GM21528 (cell line): ENCODE measurements around the gene PLXNA4.

Experiments used
- ATAC-seq: cut with Tn5 transposase; IDR thresholded peaks from one replicate; pipeline ENCODE4 v1.9.1; 2021; ENCODE audit warnings: mild to moderate bottlenecking, moderate library complexity; ENCODE audit not compliant: unreplicated experiment, low FRiP score

PLXNA4 gene

DNA sequence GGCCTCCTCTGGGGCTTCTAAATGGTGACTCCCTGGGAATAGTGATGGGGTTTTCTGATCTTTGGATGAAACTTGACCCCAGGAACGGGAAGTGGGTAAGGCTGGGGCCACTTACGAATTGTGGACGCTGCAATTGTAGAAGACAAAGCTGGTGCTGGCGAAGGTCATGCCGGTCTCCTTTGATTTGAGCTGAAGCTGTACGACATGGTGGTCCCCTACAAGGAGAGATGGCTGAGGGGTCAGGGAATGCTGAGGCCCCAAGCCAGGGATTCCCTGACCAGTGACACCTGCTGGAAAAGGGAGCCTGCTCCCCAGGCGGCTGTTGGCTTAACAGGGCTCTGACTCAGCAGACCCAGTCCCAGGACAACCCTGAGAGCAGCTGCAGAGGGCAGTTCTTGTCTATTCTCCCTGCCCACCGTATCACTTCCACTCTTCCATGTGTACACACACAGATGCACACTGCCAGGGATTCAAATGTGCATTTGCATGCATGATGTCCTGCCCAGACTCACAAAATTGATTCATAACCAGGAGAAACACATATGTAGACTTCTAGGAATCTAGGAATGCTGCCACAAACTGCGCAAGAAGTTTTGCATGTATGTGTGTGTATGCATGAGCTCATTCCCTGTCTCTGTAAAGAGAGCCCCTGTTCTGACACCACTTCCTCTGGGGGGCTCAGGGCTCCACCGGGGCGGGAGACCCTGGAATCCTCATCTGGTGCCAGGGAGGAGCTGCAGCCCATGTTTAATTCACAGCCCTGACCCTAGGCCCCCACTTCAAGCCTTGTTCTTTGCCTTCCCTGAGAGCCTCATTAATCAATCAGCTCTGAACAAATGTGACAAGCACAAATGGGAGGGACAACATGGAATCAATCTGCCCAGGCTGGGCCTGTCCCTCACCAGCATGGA, 350.0 kb downstream of the PLXNA4 start:
- ATAC-seq = no peak

DNA sequence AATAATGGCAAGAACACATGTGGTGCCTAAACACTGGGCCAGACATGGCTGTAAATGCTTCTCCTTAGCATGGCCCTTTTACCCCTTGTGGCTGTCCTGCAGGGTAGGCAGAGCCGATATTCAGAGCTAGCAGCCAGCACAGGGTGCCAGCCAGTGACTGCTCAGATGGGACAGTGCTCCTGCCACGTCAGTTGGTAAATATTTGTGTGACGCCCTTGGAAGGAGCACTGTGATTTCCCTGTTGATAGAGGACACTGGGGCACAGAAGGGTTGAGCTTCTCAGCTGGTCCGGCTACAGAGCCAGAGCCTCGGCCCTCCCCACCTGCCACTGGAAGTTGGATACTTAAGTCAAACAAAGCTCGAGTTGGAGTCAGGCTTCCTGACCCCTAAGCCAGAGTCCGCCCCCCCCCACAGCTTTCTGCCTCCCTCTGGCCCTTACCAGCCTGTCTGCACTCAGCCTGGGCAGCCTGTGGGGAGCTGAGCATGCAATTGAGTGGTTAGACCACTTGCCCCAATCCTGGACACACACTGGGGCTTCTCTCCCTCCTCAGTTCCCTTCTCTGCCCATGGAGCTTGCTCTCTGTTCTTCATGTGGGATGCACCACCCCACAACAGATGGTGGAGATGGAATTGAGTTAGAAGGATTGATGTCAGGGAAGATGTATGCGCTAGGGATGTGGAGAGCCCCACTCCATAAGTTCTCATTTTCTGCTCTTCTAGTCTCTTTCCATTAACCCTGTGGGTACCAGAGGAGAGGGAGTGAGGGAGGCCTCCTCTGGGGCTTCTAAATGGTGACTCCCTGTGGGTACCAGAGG, 350.8 kb downstream of the PLXNA4 start:
- ATAC-seq = no peak

DNA sequence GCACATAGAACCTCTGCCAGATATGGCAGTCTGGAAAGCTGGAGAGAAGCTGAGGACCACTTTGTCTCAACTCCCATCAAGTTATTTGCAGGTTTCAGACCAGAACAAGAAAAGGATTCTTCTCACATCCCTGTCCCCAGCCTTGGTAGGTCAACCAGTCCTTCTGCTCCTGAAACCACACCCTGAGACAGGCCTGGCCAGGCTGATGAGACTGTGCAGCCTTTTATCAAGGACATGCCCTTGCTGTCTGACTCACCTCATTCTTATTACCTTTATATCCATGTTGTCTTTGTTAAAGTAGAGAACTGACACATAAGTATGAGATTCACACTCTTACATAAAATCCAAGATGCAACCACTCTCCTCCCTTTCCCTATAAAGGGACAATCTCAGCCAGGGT, 354.9 kb downstream of the PLXNA4 start:
- ATAC-seq = no peak

DNA sequence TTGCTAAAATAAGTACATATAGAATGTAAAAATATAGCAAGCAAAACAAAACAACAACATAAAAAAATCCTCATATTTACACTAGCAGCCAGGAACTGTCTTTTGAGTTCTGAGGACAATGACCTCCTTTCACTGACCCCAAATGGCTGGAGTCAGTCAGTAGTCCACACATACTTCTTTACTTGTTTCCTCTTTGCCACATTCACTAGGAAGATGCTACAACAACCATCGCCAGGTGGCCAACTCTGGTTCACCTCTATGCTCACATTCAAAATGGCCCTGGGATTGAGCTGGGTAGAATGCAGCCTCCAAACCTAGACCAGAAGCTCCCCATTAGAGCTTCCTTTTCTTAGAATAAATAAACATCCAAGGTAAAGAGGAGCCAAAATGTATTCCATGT, 356.2 kb downstream of the PLXNA4 start:
- no peak for ATAC-seq

DNA sequence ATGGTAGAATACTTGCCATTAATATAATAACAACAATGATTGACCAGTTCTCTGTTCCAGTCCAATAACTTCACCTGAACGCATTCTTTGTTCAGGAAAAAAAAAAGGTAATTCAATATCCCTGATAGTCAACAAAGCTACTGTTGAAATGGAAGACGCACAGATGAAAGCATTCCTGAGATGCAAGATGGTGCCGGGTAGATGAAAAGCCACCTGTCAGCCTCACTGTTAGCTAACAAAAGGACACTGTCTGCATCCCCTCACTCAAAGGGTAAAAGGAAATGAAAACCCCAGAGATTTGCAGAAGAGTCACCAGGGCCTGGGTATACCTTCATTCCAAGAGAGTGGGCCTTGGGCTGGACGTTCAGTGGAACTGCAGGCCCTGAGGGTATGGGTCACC, 357.4 kb downstream of the PLXNA4 start:
- ATAC-seq = no peak

DNA sequence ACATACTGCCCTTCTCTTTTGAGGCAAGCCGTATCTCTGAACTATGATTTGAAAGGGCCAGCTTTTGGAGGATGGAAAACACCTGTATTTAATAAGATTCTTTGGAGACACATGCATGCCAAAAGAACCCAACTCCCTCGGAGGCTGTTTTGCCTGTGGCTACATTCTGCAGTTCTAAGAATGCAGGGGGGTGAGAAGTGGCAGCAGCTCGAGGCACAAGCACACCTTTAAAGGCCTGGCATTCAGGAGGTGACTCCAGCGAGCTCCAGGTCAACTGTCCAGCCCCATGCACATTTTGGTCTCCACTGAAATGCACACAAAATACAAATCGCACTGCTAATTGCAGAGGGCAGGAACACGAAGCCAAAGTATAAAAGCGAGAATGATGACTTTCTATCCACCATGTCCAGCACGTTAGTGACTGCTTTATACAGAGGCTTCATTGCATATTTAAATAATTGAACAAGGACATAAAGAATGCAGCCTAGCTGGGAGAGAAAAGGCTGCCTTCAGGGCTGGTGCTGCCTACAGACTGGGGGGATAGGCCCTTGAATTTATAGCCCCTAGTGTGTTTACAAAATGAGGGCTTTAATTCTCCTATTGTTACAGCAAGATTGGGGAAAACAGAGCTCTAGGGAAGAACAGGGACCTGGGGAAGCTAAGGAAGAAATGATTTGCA, 359.3 kb downstream of the PLXNA4 start:
- no peak for ATAC-seq

DNA sequence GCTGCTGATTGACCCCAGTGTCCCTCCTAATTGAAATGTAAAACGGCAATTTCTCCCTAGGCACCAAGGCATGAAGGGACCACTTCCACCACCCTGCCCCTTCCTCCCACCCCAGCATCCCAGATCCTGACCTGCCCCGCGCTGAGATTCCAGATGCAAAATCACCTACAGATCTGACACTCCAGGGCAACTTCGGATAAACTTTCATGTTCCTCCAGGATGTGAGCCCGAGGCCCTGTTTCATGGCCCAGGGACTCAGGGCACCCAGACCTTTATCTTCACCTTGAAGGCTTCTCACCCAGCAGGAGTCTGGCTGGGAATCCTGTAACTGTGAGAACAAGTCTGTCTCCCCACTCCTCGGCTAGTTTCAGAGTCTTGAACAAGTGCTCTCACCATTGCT, 361.8 kb downstream of the PLXNA4 start:
- ATAC-seq = no peak

DNA sequence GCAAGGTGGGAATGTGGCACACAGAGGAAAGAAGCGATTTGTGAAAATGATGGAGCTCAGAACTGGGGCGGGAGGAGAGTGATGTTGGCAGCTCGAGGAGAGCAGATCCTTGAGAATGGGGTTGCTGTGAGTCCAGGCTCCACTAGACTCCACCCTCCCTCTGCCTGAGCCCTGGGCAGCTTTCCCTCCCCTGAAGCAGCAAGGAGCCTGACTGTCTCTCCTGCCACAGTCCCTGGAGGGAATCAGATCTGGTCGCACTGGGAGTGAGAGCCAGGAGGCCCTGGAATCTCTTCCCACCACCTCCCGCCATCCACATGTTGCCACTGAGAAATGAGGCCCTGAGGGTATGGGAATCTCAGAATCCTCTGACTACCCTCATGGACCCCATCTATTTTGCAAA, 362.7 kb downstream of the PLXNA4 start:
- ATAC-seq = no peak

DNA sequence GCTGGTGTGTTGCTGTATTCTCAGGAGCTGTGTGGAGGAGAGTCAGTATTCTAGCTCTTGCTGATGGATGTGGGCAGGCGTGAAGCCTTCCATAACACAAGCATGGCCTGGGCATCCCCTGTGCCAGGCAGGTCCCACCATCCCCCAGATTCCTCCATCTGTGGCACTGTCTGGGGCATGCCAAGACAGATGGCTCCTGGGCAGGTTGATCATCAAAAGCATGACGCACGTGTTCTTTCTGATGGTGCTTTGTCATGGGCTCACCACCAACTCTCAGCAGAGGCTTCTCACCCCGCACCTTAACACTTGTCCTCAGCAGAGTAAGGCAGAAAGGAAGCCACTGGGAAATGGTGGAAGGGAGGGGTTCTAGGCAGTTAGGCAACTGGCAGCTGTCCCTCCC, 364.3 kb downstream of the PLXNA4 start:
- ATAC-seq = no peak

DNA sequence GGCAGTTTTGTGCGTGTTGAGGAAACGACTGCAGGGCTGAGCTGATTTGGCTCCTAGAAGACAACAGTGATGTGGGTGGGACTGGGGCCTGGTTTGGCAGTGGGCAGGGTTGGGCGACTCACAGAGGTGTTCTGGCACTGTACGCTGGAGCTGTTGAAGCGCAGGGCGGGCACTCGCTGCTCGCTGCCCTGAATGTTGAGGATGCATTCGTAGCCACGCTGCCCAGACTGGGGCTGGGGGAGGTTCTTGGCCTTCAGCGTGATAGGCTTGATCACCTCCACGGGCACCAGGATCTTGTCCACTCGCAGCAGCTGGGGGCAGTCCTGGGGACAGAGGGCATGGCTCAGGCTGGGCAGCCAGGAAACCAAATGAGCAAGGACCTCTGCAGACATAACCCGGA, 365.4 kb downstream of the PLXNA4 start:
- ATAC-seq = no peak

DNA sequence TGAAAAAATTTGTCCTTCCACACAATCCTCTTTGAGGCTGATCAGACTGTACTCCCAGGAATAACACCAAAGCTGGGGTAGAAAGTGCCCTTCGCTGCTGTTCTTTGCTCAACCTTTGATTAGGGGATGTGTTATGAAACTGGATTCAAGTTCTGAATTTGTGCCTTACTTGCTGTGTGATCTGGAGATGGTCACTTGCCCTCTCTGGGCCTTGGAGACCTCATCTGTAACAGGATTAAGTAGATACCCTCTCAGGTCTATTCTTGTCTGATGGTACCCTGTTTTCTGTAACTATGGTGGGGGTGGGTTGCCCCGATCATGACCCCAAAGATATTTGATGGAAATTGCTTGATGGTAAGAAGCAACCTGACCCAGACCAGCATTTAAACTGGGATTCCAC, 368.5 kb downstream of the PLXNA4 start:
- no peak for ATAC-seq

DNA sequence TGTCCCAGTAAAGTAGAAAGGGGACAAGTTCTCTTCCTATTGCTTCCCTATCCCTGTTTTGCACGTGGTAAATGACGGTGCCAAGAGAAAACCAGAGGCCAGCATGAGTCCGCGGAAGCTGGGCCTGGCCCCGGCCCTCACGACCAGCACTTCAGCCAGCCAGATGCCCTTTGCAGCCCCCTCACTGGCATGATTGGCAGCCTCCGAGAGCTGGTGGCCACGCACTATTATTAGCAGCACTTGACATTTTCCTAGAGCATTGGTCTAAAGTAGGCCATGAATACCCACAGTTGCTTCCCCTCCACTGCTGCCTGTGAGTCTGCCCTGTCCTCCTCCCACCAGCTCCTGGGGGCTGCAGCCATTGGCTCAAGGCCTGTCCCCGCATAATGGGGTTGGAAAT, 369.1 kb downstream of the PLXNA4 start:
- ATAC-seq = no peak

DNA sequence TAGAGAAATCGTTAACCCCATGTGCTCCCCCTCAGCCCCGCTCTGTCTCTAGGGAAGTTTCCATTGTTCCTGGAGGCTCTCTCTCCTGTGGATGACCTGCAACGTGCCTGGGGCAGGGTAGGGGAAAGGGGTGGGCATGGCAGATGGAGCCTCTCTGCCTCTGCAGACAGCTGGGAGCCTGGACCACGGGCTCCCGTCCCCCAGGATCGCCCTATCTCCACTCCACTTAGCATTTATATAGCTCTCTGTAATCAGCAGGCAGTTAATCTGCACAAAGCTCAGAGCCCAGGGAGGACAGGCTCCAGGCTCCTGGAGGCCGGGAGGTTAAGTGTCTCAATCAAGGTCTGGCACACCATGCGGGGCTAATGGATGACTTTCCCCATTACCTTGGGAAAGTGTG, 369.7 kb downstream of the PLXNA4 start:
- ATAC-seq = no peak

DNA sequence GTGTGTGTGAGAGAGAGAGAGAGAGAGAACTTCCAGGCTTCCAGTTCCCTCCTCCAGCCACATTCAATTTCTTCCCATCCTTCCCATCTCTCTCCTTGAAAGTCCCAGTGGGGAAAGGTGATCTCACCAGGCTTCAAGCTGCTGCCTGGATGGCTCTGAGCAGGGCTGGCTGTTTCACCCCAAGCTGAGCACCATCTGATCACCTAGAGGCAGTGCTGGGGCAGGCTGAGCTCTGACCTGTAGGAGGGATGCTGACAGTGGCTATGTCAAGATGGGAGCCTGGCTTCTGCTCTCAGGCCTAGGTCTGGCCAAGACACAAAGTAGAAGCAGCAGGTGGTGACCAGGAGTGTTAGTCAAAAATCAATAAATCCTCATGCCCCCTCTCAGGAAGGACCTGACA, 370.8 kb downstream of the PLXNA4 start:
- ATAC-seq = no peak

DNA sequence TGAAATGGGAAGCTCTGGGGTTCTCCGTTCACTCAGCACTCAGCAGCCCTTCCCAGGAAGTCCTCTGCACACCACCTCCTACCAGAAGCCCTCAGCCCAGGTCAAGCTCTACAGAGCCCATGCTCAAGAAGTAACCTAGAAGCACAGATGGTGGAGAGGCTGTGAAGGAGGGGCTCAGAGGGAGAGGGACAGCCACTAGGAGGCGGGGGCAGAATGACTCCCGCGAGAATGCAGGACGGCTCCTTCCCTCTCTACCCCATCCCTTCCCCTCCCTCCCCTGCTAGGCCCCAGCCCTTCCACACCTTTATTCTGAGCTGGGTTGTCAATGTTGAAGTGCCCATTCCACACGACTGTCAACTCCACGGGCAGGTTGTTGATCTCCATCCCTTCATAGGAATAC, 373.2 kb downstream of the PLXNA4 start:
- no peak for ATAC-seq

DNA sequence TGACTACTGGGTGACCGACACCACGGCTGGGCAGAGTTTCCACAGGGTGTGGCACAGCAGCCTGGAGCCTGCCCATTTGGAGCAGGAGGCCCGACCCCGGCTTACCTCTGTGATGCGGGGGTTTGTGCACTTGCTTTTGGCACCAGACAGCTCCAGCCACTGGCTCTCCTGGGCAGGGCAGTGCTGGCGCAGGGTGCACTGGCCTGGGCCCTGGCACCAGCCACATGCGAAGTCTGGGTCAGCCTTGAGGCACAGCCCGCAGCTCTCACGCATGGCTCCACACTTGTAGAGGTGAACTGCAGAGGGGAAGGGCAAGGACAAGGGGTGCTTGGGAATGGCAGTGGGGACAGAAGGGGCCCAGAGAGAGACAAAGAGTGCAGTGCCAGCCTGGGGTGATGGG, 373.7 kb downstream of the PLXNA4 start:
- no peak for ATAC-seq

DNA sequence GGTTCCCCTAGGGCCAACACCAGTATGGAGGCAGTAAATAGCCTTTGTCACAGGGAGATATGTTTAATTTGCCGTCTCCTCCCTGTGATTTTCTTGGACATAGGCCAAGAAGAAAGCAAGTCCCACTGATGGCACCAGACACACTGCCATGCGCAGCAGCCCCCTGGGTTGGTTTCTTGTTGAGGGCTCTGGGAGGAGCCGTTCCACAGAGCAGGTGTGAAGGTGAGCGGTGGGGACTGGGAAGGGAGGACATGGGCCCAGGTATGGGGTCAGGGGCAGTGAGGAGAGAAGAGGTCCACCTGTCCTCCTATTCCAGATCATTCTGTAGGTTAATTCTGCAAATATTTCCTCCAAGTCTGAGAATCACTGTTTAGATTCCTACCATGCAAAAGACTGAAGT, 376.1 kb downstream of the PLXNA4 start:
- no peak for ATAC-seq

DNA sequence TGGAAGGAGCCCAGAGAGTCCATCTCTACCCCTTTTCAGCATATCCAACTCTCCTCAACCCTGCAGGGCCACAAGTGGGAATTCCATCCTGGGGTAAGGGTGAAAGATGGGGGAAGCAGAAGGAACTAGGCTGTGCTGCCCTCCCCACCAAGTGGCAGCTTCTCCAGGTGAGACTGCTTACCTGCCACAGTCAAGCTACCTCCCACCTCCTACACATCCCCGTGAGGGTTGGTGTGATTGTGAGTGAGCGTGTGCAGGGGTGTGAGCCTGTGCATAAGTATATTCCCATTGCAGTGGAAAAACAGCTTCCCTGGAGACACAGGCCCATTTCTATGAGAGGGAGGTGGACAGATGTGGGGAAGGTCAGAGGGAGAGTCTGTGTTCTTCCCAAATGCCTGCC, 376.6 kb downstream of the PLXNA4 start:
- ATAC-seq = no peak

DNA sequence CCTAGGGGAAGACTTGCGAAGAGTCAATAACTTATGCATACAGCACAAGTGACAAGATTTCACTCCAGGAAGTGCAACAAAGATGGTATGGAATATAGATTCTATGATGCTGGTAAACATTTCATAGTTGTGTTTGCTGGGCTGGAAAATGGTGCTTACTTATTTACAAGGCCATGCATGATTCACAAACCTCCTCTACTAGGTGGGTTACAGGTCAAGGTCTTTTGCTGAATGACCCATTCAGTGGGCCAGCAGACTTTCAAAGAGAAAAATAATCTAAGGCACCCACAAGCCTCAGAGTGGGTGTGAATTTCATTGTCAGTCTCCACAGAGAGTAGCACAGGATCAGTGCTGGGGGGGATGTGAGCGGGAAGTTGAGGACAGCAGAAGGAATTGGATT, 378.5 kb downstream of the PLXNA4 start:
- no peak for ATAC-seq

DNA sequence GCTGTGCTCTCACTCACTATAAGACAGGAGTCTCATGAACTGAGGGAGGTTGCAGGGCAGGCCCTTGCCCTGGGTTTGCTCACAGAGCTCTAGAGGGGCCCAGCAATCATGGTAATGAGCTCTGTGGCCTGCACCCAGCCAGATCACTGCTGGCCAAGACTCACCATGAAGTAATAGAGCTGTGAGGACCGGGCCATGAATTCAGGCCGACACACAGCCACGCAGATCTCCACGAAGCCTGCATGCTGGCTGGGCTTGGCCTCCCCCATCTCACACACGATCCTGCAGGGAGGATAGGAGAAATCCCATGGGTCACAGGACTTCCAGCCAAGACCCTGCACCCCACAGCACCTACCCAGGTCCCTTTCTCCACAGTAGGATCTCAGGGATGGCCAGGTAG, 382.4 kb downstream of the PLXNA4 start:
- no peak for ATAC-seq

DNA sequence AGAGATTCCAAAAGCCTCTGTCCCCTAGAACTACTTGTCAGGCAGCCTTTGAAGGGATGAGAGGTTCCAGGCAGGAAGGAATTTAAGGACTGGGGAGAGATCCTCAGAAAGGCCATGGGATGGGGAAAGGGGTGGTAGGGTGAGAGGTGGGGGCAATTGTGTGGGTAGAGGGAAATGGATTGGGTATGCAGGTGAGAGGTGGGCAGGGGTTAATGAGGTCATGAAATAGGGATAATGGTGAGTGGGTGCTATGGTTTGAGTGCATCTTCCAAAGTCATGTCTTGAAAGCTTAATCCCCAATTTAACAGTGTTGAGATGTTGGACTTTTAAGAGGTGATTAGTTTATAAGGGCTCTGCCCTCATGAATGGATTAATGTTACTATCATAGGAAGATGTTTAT, 383.5 kb downstream of the PLXNA4 start:
- no peak for ATAC-seq
